GM12891 (cell line): ENCODE results near the gene EIF3K.
"Not testable (repeated sequence)": the region's sequence is repeated elsewhere in the genome, so short reads cannot be mapped to it uniquely, and the experiment has no call there.

Source experiments
- PAX5 ChIP-seq: IDR thresholded peaks from 2 replicates; pipeline ENCODE4 v1.6.1; 2011; ENCODE audit warnings: low read length, moderate library complexity, mild to moderate bottlenecking; ENCODE audit not compliant: insufficient read depth, severe bottlenecking
- POLR2A ChIP-seq: IDR thresholded peaks from 2 replicates; pipeline ENCODE4 v1.6.1; 2011; ENCODE audit warnings: low read depth, low read length, control low read depth
- POLR2AphosphoS5 ChIP-seq: IDR thresholded peaks from 2 replicates; pipeline ENCODE4 v1.6.1; 2011; ENCODE audit warnings: low read depth, low read length, control low read depth
- SPI1 ChIP-seq: IDR thresholded peaks from 2 replicates; pipeline ENCODE4 v1.6.1; 2011; ENCODE audit warnings: low read depth, low read length, control low read depth
- TAF1 ChIP-seq: IDR thresholded peaks from 2 replicates; pipeline ENCODE4 v1.6.1; 2011; ENCODE audit warnings: low read depth, low read length, control low read depth

GRCh38 chr19:38579304-38579703 lies 39.7 kb upstream of the EIF3K start:
- TF ChIP-seq POLR2AphosphoS5, POLR2A, PAX5, TAF1, SPI1: not testable (repeated sequence)
